B cell (primary cell): ENCODE data around the gene PHIP.

Experiments used
- CTCF ChIP-seq: fragments of 200-600 bp; IDR thresholded peaks from one replicate; pipeline ENCODE4 v1.8.0; 2022; ENCODE audit warnings: antibody characterized with exemption, mild to moderate bottlenecking
- EZH2 ChIP-seq: IDR thresholded peaks from 2 replicates; pipeline ENCODE4 v1.6.1; 2012; ENCODE audit warnings: borderline replicate concordance, low read depth, mild to moderate bottlenecking, moderate library complexity, low read length; ENCODE audit not compliant: insufficient read depth, poor library complexity, severe bottlenecking

GRCh38 chr6:79117752-79118151 lies 39.7 kb upstream of the PHIP start:
- TF ChIP-seq CTCF (no peak), EZH2 (no peak)
